OCI-LY7 (cell line): ENCODE results near the gene GZMM.

ENCODE experiments used
- EZH2phosphoT487 ChIP-seq: fragments of 200-600 bp; sonication (generic); IDR thresholded peaks from 2 replicates; pipeline ENCODE4 v1.6.1; 2018; ENCODE audit warnings: low read depth, borderline replicate concordance, mild to moderate bottlenecking, mixed run types, antibody characterized with exemption, low read length, moderate library complexity, mixed read lengths
- TF ChIP-seq, protein P1 (sequence below): fragments of 200-600 bp; sonication (generic); conservative IDR thresholded peaks from 2 replicates; pipeline ENCODE4 v1.5.1; 2014; ENCODE audit warnings: mild to moderate bottlenecking, antibody characterized with exemption, low read length, moderate library complexity, mixed read lengths

DNA sequence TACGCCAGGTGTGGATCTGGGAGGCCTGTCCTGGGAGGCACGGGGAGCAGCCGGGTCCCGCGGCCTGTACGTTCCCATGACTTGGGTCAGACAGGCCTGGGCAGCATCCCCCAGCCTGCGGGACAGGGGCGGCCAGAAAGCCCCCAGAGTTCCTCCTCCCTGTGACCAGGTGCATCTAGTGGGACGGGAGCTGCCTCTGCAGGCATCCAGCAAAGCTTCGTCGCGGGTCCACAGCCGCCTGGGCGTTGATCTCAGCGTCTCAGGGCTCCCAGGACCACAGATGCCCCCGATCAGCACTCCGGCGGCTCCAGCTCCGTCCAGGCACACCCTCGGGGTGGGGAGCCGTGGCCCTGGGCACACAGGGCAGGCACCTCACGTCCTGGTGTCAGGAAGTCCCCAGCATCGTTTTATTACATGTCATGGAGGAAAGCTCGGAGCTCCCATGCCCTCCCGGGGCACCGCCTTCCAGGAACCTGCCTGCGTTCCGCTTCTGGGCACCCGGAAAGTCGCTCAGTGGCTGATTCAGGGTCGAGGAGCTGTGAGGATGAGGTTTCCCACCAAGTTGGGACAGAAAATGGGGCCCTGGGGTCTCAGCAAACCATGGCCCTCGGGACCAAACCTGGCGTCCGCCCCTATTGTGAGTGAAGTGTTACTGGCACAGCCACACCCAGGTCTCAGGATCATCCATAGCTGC, 1.5 kb upstream of the GZMM start:
- TF ChIP-seq, protein P1, sequence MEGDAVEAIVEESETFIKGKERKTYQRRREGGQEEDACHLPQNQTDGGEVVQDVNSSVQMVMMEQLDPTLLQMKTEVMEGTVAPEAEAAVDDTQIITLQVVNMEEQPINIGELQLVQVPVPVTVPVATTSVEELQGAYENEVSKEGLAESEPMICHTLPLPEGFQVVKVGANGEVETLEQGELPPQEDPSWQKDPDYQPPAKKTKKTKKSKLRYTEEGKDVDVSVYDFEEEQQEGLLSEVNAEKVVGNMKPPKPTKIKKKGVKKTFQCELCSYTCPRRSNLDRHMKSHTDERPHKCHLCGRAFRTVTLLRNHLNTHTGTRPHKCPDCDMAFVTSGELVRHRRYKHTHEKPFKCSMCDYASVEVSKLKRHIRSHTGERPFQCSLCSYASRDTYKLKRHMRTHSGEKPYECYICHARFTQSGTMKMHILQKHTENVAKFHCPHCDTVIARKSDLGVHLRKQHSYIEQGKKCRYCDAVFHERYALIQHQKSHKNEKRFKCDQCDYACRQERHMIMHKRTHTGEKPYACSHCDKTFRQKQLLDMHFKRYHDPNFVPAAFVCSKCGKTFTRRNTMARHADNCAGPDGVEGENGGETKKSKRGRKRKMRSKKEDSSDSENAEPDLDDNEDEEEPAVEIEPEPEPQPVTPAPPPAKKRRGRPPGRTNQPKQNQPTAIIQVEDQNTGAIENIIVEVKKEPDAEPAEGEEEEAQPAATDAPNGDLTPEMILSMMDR: no peak
- TF ChIP-seq EZH2phosphoT487: no peak
